OCI-LY7 (cell line): ENCODE measurements around the gene SLC45A3. TPM values are rescaled to one million over a fixed set of nuclear protein-coding genes. Genes with fewer than 3 reads are reported as not detected.

ENCODE experiments used
- BruUV-seq: library from RNA; stranded (reverse); fragments of 400-500 nt; replicated peaks from 2 replicates; lab custom pipeline; 2021; lab: Mats Ljungman, UMichigan
- CTCF ChIA-PET: fragments of 300-600 bp; sonication (Branson Sonifier 250); formaldehyde crosslinking; loops from one replicate; lab custom pipeline; 2022; ENCODE audit warnings: antibody characterized with exemption; ENCODE audit not compliant: unreplicated experiment; lab: Charles Lee
- POLR2A ChIA-PET: fragments of 300-600 bp; sonication (Branson Sonifier 250); formaldehyde crosslinking; loops from one replicate; lab custom pipeline; 2022; ENCODE audit warnings: antibody characterized with exemption; lab: Charles Lee
- DNase-seq: peaks from one replicate; pipeline ENCODE4 v3.0.0-alpha.2; 2015; ENCODE audit warnings: low spot score
- H2AFZ ChIP-seq: fragments of 200-600 bp; sonication (generic), shearing (Covaris generic); 2 replicates; pipeline ENCODE4 v1.6.1; 2014; ENCODE audit warnings: mild to moderate bottlenecking, antibody characterized with exemption, low read length, moderate library complexity
- H3K27ac ChIP-seq: fragments of 200-600 bp; sonication (generic); 2 replicates; pipeline ENCODE4 v1.5.1; 2014; ENCODE audit warnings: mixed run types, low read depth, mild to moderate bottlenecking, moderate library complexity, low read length, inconsistent platforms; ENCODE audit not compliant: poor library complexity, severe bottlenecking
- H3K36me3 ChIP-seq: fragments of 200-600 bp; sonication (generic); 2 replicates; pipeline ENCODE4 v1.6.1; 2014; ENCODE audit warnings: mild to moderate bottlenecking, antibody characterized with exemption, low read length, moderate library complexity, mixed read lengths; ENCODE audit not compliant: insufficient read depth
- H3K4me1 ChIP-seq: fragments of 200-600 bp; sonication (generic); 2 replicates; pipeline ENCODE4 v1.5.1; 2014; ENCODE audit warnings: mild to moderate bottlenecking, low read length; ENCODE audit not compliant: insufficient read depth, poor library complexity, severe bottlenecking
- H3K4me2 ChIP-seq: fragments of 200-600 bp; sonication (generic); 2 replicates; pipeline ENCODE4 v1.6.1; 2014; ENCODE audit warnings: mild to moderate bottlenecking, low read length
- H3K4me3 ChIP-seq: fragments of 200-600 bp; sonication (generic); 2 replicates; pipeline ENCODE4 v1.5.1; 2014; ENCODE audit warnings: mild to moderate bottlenecking, low read depth, low read length; ENCODE audit not compliant: poor library complexity, severe bottlenecking
- H3K79me2 ChIP-seq: fragments of 200-600 bp; sonication (generic); 2 replicates; pipeline ENCODE4 v1.6.1; 2016; ENCODE audit warnings: low read depth, mild to moderate bottlenecking, low read length, moderate library complexity, mixed read lengths; ENCODE audit not compliant: insufficient read depth
- H3K9me2 ChIP-seq: fragments of 200-600 bp; sonication (generic); 2 replicates; pipeline ENCODE4 v1.6.1; 2016; ENCODE audit warnings: mild to moderate bottlenecking, low read length, mixed read lengths; ENCODE audit not compliant: insufficient read depth
- H3K9me3 ChIP-seq: fragments of 200-600 bp; sonication (generic); 2 replicates; pipeline ENCODE4 v1.6.1; 2014; ENCODE audit warnings: mild to moderate bottlenecking, mixed run types, low read length, mixed read lengths
- H4K20me1 ChIP-seq: fragments of 200-600 bp; sonication (generic); 2 replicates; pipeline ENCODE4 v1.6.1; 2014; ENCODE audit warnings: mild to moderate bottlenecking, antibody characterized with exemption, low read length, moderate library complexity, mixed read lengths; ENCODE audit not compliant: insufficient read depth
- EZH2phosphoT487 ChIP-seq: fragments of 200-600 bp; sonication (generic); IDR thresholded peaks from 2 replicates; pipeline ENCODE4 v1.6.1; 2018; ENCODE audit warnings: low read depth, borderline replicate concordance, mild to moderate bottlenecking, mixed run types, antibody characterized with exemption, low read length, moderate library complexity, mixed read lengths
- intact Hi-C: fragments of 100-400 bp; cut with micrococcal nuclease; formaldehyde crosslinking; loops from one replicate; pipeline ENCODE4 v1.10.0; 2022; ENCODE audit not compliant: unreplicated experiment
- total RNA-seq, 2 experiments: library from RNA; depleted of rRNA in 1 of 2; stranded (reverse); fragments of >200 nt in 1 of 2; shearing (Covaris generic) in 1 of 2; gene quantifications; 2 replicates each; pipeline ENCODE4 v1.2.3, GENCODE V29; 2014 to 2022
- TF ChIP-seq, protein P1 (sequence below): fragments of 200-600 bp; sonication (generic); conservative IDR thresholded peaks from 2 replicates; pipeline ENCODE4 v1.5.1; 2014; ENCODE audit warnings: mild to moderate bottlenecking, antibody characterized with exemption, low read length, moderate library complexity, mixed read lengths

The SLC45A3 gene
- total RNA-seq, 2 experiments from 2014 or later, result 2.4 to 5.3 TPM

DNA sequence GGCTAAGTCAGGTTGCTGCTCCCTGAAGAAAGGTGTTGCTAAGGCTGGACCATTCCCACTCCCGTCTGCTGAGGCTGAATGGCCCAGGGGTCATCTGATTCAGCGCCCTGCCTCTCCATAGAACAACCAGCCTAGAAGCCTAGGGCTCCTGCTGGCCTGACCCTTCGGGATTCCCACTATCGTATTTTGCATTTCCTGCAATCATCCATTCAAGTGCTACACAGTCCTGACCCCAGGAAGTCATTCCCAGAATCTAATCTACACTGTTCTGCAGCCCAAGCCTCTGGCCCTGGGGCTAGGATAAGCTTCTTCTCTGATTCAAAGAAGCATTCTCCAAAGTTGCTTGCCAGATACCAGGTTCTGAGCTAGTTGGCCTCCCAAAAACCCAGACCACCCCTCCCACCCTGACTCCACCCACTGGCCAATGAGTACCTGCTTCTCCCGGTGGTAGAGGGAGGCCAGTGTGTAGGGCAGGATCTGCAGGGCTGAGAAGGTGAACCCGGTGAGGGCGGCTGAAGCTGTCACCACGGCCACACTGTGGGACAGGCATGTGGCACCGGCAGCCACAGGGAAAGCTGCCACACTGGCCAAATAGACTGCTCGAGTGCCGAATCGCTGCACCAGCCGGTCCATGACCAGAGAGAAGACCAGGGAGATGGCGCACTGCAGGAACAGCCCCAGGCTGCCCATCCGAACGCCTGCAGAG, 18.7 kb downstream of the SLC45A3 start:
- H2AFZ ChIP-seq, result no peak overlapping the region
- peaks cover 47% of the 10 kb centered on the region for H3K4me1 ChIP-seq
- H3K9me3 ChIP-seq, result no peaks in the 10 kb centered on the region
- no peak overlapping the region for H3K4me2 ChIP-seq
- intact Hi-C loops, result no loop called here
- H3K79me2 ChIP-seq, result no peaks in the 10 kb centered on the region
- no peak overlapping the region for H3K27ac ChIP-seq
- no TSS peak for BruUV-seq
- no peaks in the 10 kb centered on the region for H3K36me3 ChIP-seq
- ChIA-PET CTCF (interaction anchor here (1.5 to 4.3 kb wide), 2 partner anchors 48 to 316 kb away, joined by 5 to 68 read pairs; no protein-coding TSS in a partner anchor), POLR2A (interaction anchor here (4.0 to 5.5 kb wide), 2 partner anchors 48 to 71 kb away, joined by 30 to 38 read pairs; no protein-coding TSS in a partner anchor)
- H4K20me1 ChIP-seq, result no peaks in the 10 kb centered on the region
- TF ChIP-seq EZH2phosphoT487, result no peak
- TF ChIP-seq, protein P1, sequence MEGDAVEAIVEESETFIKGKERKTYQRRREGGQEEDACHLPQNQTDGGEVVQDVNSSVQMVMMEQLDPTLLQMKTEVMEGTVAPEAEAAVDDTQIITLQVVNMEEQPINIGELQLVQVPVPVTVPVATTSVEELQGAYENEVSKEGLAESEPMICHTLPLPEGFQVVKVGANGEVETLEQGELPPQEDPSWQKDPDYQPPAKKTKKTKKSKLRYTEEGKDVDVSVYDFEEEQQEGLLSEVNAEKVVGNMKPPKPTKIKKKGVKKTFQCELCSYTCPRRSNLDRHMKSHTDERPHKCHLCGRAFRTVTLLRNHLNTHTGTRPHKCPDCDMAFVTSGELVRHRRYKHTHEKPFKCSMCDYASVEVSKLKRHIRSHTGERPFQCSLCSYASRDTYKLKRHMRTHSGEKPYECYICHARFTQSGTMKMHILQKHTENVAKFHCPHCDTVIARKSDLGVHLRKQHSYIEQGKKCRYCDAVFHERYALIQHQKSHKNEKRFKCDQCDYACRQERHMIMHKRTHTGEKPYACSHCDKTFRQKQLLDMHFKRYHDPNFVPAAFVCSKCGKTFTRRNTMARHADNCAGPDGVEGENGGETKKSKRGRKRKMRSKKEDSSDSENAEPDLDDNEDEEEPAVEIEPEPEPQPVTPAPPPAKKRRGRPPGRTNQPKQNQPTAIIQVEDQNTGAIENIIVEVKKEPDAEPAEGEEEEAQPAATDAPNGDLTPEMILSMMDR, result no peak
- DNase-seq, result no peak
- no peaks in the 10 kb centered on the region for H3K9me2 ChIP-seq
- H3K4me3 ChIP-seq, result no peak overlapping the region

DNA sequence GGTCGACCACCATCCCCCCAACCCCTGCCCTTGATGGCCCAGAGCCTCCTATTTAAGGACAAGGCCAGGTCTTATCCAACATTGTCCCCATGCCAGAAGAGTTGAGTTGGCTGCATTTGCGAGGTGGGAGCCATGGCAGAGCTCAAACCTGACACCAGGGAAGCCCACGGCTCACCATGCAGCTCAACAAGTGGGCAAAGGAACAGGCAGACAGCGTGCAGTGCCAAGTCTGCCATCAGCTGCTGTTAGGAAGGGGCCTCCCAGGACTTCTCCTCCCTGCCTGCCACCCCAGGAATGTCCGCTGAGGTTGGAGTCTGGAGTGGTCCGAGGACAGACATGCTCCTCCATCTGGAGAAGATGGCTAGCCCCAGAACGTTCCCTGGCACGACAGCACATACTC, 19.9 kb downstream of the SLC45A3 start:
- H3K4me2 ChIP-seq, result no peak overlapping the region
- intact Hi-C loops, result no loop called here
- no TSS peak for BruUV-seq
- DNase-seq, result no peak
- POLR2A ChIA-PET, result interaction anchor here (0.9 to 5.5 kb wide), 4 partner anchors 10 to 70 kb away, joined by 3 to 38 read pairs (median 18); no protein-coding TSS in a partner anchor
- no peaks in the 10 kb centered on the region for H3K9me2 ChIP-seq
- H3K4me1 ChIP-seq, result peaks cover 35% of the 10 kb centered on the region
- H2AFZ ChIP-seq, result no peak overlapping the region
- H4K20me1 ChIP-seq, result no peaks in the 10 kb centered on the region
- H3K9me3 ChIP-seq, result no peaks in the 10 kb centered on the region
- TF ChIP-seq, protein P1, result no peak
- no peak for TF ChIP-seq EZH2phosphoT487
- no peaks in the 10 kb centered on the region for H3K79me2 ChIP-seq
- no peak overlapping the region for H3K27ac ChIP-seq
- CTCF ChIA-PET, result interaction anchor here (1.1 to 4.3 kb wide), 3 partner anchors 50 to 317 kb away, joined by 3 to 68 read pairs (median 5); no protein-coding TSS in a partner anchor
- no peaks in the 10 kb centered on the region for H3K36me3 ChIP-seq
- H3K4me3 ChIP-seq, result no peak overlapping the region
